ENCODE measurements around the gene ZFYVE28. TPM values are rescaled to one million over a fixed set of nuclear protein-coding genes. Genes with fewer than 3 reads are reported as not detected.

ZFYVE28 gene
- total RNA-seq, 4 donors from 2014 or later, result 8.5 to 15.0 (median 11.7) TPM

DNA sequence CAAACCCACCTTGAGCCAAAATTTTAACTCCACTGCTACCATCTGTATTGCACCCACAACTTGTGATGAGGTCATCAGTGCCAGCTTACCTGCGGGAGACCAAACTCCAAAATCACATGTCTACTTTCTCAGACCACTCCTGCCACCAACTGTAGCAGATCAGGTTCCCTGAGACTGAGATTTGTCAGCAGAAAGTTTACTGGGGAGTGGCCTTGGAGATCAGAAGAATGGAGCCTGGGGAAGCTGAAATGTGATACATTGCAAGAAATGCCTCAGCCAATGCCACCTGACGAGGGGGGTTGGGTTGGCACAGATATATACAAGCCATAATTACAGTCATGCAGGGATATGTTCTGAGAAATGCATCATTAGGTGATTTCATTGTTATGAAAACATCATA is 195.6 kb downstream of the ZFYVE28 start:
- TF ChIP-seq, protein P1, sequence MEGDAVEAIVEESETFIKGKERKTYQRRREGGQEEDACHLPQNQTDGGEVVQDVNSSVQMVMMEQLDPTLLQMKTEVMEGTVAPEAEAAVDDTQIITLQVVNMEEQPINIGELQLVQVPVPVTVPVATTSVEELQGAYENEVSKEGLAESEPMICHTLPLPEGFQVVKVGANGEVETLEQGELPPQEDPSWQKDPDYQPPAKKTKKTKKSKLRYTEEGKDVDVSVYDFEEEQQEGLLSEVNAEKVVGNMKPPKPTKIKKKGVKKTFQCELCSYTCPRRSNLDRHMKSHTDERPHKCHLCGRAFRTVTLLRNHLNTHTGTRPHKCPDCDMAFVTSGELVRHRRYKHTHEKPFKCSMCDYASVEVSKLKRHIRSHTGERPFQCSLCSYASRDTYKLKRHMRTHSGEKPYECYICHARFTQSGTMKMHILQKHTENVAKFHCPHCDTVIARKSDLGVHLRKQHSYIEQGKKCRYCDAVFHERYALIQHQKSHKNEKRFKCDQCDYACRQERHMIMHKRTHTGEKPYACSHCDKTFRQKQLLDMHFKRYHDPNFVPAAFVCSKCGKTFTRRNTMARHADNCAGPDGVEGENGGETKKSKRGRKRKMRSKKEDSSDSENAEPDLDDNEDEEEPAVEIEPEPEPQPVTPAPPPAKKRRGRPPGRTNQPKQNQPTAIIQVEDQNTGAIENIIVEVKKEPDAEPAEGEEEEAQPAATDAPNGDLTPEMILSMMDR (IDR thresholded peaks at IDR 0.05; ENCODE audit: low read depth), result no peak

DNA sequence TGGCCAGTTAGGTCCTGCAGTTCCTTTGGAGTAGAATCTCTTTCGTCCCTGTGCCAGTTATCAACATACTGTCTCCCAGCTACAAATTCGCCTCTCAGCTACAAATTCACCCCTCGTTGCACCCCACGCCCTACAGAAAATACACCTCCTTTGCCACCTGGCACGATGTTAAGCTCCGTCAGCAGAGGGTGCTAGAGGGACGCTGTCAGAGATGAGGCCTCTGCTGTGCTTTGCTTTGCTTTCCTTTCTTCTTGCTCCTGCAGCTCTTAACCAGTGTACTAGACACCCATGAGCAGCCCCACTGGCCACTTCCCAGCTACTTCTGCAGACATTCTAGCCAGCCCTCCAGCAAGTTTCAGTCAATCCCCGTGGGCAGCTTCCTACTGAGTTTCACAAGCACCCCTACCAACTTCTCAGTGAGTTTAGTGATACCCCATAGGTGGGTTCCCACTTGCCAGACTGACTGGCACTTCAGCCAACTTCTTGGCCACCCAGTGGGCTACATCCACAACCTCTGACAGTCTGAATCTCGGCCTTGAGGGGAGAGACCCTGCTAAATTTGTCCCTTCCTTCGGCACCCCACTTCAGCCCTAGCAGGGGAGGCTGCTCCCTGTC is 198.3 kb downstream of the ZFYVE28 start:
- TF ChIP-seq, protein P1 (IDR thresholded peaks at IDR 0.05; ENCODE audit: low read depth), result no peak

Small RNA genes within 50 kb of the gene (small RNA-seq; reads per million reads assigned to genes)
- gene COX6B1P5, result not detected

Other genes with a start within 250 kb of the ZFYVE28 start
- gene HAUS3, start 176.5 kb downstream of the ZFYVE28 start, total RNA-seq, result 10 to 100 TPM; 16.3 to 22.0 (median 17.3) TPM
- gene POLN, start 176.5 kb downstream of the ZFYVE28 start, total RNA-seq, result 10 to 100 TPM in 2 of 4 donors, 1 to 10 TPM in 2; 2.6 to 10.6 (median 6.8) TPM
- gene MXD4, start 156.5 kb downstream of the ZFYVE28 start, total RNA-seq, result 100 to 1,000 TPM in 1 of 4 donors, 10 to 100 TPM in 3; 31.1 to 125 (median 48.1) TPM
- gene CFAP99, start 310 bp upstream of the ZFYVE28 start, total RNA-seq, result not detected
- 10 to 100 TPM; 33.6 to 48.4 (median 38.3) TPM for gene RNF4, start 50.5 kb upstream of the ZFYVE28 start, total RNA-seq
- 10 to 100 TPM; 16.5 to 39.2 (median 24.0) TPM for gene FAM193A, start 118.0 kb upstream of the ZFYVE28 start, total RNA-seq